ENCODE measurements around the gene MYOZ1.
A peak's percentile ranks its signal among the peaks of the same experiment; 100 is the strongest.
"Not testable (repeated sequence)": the region's sequence is repeated elsewhere in the genome, so short reads cannot be mapped to it uniquely, and the experiment has no call there.

Gene MYOZ1

DNA sequence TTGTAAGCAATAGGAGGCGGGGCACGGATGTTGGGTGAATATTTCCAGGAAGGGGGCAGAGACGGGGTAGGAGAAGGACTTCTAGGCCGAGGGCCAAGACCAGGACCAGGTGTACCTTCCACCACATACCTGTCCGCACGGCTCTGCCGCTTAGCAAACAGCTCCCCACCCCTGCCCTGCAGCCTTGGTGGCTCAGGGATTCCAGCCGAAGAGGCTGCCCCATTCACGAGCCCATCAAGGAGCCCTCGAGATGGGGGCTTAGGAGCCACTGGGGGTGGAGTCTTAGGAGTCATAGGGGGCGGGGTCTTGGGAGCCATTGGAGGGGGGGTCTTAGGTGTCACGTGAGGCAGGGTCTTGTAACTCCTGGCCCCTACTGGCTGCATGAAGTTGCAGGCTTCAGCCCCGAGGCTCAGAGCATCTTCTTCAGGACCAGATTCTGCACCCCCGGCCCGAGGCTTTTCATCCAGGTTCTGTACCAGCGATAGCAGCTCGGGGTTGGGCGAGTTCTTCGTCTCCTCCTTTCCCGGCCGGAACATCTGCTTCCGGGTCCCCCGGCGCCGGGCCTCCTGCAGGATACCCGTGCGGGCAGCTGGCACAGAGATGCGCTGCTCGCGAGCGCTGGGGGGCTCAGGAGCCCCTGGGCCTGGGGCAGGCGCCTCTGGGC is 6.1 kb upstream of the MYOZ1 start:
- DNase-seq (ENCODE audit: low spot score), result peak; percentile 1

- peak; percentile 1 for DNase-seq (ENCODE audit: low spot score)
These were observed 5.3 kb upstream of the MYOZ1 start for GRCh38 chr10:73646598-73647041.

GRCh38 chr10:73645251-73645650 is 4.0 kb upstream of the MYOZ1 start:
- DNase-seq (ENCODE audit: low spot score), result peak; percentile 1

- DNase-seq (ENCODE audit: low spot score), result peak; percentile 5
These were observed 3.5 kb upstream of the MYOZ1 start for GRCh38 chr10:73644767-73645166.

DNA sequence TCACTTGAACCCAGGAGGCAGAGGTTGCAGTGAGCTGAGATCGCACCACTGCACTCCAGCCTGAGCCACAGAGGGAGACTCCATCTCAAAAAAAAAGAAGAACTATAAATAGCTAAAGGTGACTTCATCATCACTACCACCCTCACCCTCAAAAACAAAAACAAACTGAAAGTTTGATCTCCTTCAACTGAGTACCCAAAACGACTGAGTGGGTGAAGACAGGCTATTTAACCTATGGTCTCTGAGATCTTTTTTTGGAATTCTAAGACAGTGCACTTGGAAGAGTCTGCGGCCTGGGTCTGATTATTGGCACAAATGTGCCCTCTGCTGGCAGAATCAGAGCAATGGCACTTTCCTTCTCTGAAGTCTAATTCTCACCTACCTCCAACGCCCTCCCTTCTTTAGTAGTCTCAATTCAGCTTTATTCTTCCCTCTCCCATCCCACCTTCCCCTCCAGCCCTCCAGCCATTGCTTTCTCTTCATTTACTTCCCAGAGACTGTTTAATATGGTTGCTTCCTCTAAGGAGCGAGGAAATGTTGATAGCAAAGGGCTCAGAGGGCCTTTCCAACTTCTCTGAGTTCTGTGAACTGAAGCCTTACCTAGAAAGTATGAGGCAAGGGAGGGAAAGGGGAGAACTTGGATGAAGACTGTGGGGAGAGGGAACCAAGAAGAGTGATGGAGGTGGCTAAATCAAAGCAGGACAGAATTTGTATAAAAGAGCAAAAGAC is 2.9 kb upstream of the MYOZ1 start:
- peak; percentile 62 for DNase-seq (ENCODE audit: low spot score)

DNA sequence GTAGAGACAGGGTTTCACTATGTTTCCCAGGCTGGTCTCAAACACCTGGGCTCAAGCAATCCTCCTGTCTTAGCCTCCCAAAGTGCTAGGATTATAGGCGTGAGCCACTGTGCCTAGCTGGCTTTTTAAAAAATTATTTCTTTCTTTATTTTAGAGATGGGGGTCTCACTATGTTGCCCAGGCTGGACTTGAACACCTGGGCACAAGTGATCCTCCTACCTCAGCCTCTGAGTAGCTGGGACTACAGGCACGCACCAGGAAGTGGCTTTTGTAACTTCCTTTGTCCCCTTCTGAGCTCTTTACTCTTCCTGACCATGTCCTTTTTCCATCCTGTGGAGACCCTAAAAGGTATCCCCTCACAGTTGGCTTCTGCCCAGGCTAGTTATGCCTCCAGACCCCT is 2.1 kb upstream of the MYOZ1 start:
- no peak for DNase-seq (ENCODE audit: low spot score)

DNA sequence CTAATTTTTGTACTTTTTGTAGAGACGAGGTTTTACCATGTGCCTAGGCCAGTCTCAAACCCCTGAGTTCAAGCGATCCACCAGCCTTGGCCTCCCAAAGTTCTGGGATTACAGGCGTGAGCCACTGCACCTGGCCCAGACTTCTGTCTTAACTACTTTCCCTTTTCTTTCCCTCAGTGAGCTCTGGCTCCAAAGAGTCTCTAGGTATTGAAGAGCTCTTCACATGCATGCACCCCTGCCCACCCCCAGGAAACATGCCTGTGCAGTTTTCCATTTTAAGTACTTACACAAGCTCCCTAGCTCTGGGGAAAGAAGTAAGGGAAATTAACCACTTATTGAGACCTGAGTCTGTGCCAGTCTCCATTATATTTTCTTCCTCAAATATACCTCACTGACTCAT is 2.0 kb downstream of the MYOZ1 start:
- DNase-seq (ENCODE audit: low spot score), result peak; percentile 1

DNA sequence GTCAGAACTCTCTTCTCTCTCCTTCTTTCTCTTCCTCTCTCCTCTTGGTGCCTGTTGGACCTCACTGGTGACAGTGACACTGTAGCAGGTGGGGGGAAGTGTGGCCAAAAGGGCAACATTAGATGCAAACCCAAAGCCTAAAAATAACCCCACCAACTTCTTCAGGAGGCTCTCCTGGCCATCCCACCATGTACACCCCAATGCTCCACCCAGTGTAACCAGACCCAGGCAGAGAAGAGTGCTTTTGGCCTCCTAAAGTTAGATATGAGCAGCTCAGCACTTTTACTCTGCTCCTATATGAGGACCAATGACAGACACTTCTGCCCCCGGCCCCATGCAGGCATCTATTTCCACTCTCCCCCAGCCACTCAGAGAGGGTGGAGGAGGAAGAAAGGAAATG is 5.5 kb downstream of the MYOZ1 start:
- no peak for DNase-seq (ENCODE audit: low spot score)

- no peak for DNase-seq (ENCODE audit: low spot score)
These were observed 6.9 kb downstream of the MYOZ1 start for GRCh38 chr10:73634421-73634820.

DNA sequence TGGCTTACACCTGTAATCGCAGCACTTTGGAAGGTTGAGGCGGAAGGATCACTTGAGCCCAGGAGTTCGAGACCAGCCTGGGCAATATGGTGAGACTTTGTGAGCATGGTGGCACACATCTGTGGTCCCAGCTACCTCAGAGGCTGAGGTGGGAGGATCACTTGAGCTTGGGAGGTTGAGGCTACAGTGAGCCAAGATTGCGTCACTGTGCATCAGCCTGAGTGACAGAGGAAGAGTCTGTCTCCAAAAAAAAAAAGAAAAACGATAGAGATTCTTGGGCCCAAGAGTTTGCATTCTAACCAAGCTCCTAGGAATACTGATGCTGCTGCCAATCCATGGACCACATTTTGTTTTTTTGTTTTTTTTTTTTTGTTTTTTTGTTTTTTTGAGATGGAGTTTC is 12.1 kb downstream of the MYOZ1 start:
- no peak for DNase-seq (ENCODE audit: low spot score)

GRCh38 chr10:73628405-73628804 is 12.9 kb downstream of the MYOZ1 start:
- DNase-seq (ENCODE audit: low spot score), result no peak

GRCh38 chr10:73627300-73627699 is 14.0 kb downstream of the MYOZ1 start:
- DNase-seq (ENCODE audit: low spot score), result no peak

- DNase-seq (ENCODE audit: low spot score), result peak; percentile 77
These were observed 15.2 kb downstream of the MYOZ1 start for GRCh38 chr10:73625884-73626752.

DNA sequence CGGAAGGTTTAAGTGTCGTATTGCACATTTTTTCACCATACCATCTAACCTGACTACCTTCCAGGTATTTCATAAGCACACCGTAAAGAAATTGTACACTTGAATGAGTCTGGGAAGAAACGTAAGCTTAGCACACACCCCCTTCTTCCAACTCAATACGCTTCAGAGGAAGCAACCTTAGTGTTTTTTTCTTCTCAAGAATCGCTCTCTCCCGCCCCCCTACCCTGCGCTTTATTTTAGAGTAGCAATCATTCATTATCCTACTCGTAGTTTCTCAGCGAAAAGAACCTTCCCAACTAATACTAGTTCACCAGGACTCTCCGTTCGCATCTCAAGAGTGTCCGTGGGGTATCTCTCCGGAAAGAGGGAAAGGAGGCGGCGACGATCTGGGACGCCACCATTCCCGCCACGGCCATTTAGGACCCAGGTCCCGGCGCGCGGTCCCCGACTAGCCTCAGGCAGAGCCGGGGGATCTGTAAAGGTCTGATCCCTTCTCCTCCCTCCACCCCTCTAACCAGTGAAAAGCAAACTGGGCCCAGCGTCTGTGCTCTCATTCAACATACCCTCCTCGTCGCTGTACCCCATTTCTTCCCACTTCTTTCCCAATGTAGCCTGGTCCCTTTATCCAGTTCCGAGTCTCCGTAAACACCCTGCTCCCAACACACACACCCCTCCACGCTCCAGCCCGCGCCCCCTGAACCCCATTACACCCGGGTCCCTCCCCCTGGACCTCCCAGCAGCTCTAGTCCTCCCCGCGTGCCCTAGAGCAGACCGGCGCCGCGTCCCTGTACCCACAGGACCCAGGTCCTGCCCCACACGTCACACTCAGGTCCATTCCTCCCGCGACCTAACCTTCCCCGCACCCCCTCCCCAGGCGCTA is 16.0 kb downstream of the MYOZ1 start:
- no peak for DNase-seq (ENCODE audit: low spot score)

DNA sequence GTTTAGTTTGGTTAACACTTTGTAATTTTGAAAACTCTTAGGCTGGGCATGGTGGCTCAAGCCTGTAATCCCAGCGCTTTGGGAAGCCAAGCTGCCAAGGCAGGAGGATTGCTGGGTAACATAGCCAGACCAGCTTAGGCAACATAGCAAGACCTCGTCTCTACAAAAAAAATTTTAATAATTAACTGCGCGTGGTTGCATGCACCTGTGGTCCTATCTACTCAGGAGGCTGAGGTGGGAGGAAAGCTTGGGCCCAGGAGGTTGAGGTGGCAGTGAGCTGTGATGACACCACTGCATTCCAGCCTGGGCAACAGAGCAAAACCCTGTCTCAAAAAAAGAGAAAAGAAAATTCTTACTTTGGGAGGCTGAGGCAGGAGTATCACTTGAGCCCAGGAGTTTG is 18.2 kb downstream of the MYOZ1 start:
- no peak for DNase-seq (ENCODE audit: low spot score)

- DNase-seq (ENCODE audit: low spot score), result not testable (repeated sequence)
These were observed 20.3 kb downstream of the MYOZ1 start for GRCh38 chr10:73620974-73621373.

- DNase-seq (ENCODE audit: low spot score), result not testable (repeated sequence)
These were observed 24.1 kb downstream of the MYOZ1 start for GRCh38 chr10:73617143-73617542.

DNA sequence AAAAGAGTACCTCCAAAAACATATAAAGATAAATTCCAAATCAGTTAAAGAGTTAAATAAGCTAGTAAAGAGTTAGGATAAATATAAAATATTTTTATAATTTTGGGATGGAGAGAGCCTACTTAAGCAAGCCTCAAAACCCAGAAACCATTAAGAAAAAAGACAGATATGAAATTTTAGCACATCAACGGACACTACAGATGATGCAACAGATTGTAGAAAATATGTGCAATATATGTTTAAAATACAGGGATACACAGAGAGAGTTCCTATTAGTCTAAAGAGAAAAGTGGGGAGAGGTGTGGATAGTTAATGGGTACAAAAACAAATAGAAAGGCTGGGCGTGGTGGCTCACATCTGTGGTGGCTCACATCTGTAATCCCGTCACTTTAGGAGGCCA is 26.6 kb downstream of the MYOZ1 start:
- DNase-seq (ENCODE audit: low spot score), result no peak

DNA sequence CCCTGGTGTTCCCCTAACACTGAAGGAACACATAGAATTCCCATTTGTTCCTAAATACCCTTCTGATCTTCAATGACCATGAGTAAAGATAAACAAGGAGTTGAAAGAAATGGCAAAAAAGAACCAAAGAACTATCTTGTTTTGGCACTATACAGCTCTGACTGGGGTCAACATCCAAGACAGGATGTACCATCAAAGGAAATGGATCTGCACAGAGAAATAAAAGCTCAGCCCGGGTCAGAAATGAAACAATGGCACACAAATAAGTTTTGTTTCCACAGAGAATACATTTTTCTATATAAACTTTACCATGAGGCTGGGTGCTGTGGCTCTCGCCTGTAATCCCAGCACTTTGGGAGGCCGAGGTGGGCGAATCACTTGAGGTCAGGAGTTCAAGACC is 32.2 kb downstream of the MYOZ1 start:
- no peak for DNase-seq (ENCODE audit: low spot score)

DNA sequence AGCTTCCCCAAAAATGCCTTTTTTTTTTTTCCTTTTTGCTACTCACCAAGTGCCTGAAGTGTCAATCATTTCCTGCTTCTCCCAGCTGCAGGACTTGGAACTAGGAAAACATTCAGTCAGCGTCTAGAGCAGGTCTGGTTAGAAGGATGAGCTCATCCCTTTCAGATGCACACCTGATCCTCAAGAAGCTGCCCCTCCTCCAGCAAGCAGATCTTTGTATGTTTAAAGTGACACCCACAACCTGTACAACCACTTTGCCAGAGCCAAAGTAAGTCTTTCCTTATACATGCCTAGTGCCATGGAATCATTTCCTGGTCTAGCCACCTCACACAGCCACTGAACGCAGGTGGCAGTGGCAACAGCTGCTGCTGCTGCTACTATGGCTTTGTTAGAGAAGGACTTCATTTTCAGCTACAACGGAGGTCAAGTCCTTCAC is 39.8 kb downstream of the MYOZ1 start:
- no peak for DNase-seq (ENCODE audit: low spot score)

DNA sequence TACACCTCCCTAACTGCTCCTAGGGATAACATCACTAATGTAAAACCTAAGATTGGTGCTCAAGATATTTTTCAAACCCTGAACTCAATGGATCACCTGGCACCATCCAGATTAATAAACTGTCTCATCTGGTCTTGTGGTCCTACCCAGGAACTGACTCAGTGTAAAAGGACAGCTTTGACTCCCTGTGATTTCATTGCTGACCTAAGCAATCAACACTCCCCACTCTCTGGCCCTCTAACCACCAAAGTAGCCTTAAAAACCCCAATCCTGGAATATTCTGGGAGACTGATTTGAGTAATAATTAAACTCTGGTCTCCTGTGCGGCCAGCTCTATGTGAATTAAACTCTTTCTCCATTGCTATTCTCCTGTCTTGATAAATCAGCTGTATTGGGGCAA is 43.9 kb downstream of the MYOZ1 start:
- DNase-seq (ENCODE audit: low spot score), result no peak

DNA sequence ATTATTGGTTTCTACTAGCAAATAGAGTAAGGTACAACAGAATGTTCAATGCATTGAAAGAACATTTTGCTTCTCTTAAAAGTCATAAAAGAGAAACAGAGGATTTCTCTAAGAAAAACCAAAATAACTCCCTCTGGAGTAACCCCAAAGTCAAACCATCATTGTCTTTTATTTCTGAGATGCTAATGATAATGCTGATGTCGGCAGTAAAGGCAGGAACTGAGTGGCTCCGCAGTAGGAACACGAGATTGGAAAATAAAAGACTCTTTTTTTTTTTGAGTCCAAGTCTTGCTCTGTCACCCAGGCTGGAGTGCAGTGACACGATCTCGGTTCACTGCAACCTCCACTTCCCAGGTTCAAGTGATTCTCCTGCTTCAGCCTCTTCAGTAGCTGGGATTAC is 47.5 kb downstream of the MYOZ1 start:
- no peak for DNase-seq (ENCODE audit: low spot score)

Data from HuH-7.5 (cell line).